ENCODE data around the gene POU2F1.
A peak's percentile ranks its signal among the peaks of the same experiment; 100 is the strongest.

The POU2F1 gene

DNA sequence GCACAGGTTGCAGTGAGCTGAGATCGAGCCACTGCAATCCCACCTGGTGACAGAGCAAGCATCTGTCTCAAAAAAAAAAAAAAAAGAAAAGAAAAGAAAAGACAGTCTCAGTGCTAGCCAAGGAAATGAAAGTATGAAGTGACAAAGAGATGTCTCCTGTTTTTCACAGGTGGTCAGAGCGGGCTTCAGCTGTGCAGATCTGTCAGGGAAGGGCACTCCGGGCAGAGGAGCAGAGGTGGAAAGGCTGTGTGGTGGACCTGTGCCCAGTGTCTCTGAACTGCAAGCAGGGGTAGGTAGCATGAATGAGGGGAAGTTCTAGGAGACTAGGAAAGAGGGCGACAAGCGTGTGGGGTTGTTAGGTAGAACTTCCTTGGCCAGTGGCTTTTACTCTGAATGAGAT, 230.2 kb downstream of the POU2F1 start:
- TF ChIP-seq, protein P1, sequence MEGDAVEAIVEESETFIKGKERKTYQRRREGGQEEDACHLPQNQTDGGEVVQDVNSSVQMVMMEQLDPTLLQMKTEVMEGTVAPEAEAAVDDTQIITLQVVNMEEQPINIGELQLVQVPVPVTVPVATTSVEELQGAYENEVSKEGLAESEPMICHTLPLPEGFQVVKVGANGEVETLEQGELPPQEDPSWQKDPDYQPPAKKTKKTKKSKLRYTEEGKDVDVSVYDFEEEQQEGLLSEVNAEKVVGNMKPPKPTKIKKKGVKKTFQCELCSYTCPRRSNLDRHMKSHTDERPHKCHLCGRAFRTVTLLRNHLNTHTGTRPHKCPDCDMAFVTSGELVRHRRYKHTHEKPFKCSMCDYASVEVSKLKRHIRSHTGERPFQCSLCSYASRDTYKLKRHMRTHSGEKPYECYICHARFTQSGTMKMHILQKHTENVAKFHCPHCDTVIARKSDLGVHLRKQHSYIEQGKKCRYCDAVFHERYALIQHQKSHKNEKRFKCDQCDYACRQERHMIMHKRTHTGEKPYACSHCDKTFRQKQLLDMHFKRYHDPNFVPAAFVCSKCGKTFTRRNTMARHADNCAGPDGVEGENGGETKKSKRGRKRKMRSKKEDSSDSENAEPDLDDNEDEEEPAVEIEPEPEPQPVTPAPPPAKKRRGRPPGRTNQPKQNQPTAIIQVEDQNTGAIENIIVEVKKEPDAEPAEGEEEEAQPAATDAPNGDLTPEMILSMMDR (IDR thresholded peaks at IDR 0.05), result no peak
- peaks cover 21 to 29% of the 10 kb centered on the region in 2 experiments for H3K4me1 ChIP-seq (ENCODE audit: control insufficient read depth in 1 of 2, insufficient read depth in 1 of 2, low read depth in 1 of 2, low read length in 1 of 2)
- H3K4me3 ChIP-seq (ENCODE audit: low read depth in 1 of 2, low read length in 1 of 2), result no peak overlapping the region
- H3K27me3 ChIP-seq, result peaks cover 29% of the 10 kb centered on the region
- H3K9me3 ChIP-seq, result no peaks in the 10 kb centered on the region
- no peaks in the 10 kb centered on the region for H3K36me3 ChIP-seq
- H3K27ac ChIP-seq, result no peak overlapping the region

DNA sequence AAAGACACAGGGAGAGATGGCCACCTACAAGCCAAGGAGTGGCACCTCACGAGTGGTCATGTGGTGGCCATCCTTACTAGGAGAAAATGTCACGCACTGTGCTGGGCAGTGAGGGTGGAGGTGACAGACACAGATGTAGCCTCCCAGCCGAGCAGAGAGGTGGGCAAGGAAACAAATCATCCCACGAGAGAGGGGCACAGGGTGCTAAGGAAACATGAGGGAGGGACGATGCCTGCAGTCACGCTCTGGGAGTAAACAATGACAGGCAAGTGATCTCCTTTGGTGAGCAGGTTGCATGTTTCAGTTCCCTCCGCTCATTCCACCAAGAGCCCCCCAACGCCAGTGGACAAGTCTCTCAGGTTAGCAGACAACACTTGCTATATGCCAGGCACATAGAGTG, 231.8 kb downstream of the POU2F1 start:
- TF ChIP-seq, protein P1 (IDR thresholded peaks at IDR 0.05), result no peak
- no peak overlapping the region for H3K27ac ChIP-seq
- peaks cover 46% of the 10 kb centered on the region for H3K27me3 ChIP-seq
- H3K36me3 ChIP-seq, result no peaks in the 10 kb centered on the region
- peaks cover 18 to 28% of the 10 kb centered on the region in 2 experiments for H3K4me1 ChIP-seq (ENCODE audit: control insufficient read depth in 1 of 2, insufficient read depth in 1 of 2, low read depth in 1 of 2, low read length in 1 of 2)
- H3K4me3 ChIP-seq (ENCODE audit: low read depth in 1 of 2, low read length in 1 of 2), result no peak overlapping the region
- no peaks in the 10 kb centered on the region for H3K9me3 ChIP-seq

DNA sequence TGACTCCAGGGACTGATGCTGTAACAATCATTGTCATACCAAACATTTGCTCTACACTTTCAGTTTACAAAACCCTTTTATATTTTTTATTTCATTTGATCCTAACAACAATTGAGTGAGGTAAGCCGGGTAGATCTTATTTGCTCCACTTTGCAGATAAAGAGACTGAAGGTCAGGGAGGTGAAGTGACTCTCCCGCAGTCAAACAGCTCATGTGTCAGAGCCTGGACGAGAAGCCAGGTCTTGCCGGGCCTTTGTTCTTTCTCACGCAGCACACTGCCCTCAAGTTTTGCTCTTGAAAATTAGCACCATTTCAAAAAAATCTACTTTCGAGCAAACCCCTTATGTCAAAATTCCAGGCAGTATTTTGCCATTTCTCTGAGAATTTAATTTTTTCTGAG, 232.4 kb downstream of the POU2F1 start:
- Histone ChIP-seq H3K36me3 (no peaks in the 10 kb centered on the region), H3K27me3 (peaks cover 52% of the 10 kb centered on the region), H3K9me3 (no peaks in the 10 kb centered on the region), H3K4me3 (ENCODE audit: low read depth in 1 of 2, low read length in 1 of 2) (no peak overlapping the region), H3K4me1 (ENCODE audit: control insufficient read depth in 1 of 2, insufficient read depth in 1 of 2, low read depth in 1 of 2, low read length in 1 of 2) (peaks cover 16 to 21% of the 10 kb centered on the region in 2 experiments), H3K27ac (no peak overlapping the region)
- TF ChIP-seq, protein P1 (IDR thresholded peaks at IDR 0.05), result no peak

DNA sequence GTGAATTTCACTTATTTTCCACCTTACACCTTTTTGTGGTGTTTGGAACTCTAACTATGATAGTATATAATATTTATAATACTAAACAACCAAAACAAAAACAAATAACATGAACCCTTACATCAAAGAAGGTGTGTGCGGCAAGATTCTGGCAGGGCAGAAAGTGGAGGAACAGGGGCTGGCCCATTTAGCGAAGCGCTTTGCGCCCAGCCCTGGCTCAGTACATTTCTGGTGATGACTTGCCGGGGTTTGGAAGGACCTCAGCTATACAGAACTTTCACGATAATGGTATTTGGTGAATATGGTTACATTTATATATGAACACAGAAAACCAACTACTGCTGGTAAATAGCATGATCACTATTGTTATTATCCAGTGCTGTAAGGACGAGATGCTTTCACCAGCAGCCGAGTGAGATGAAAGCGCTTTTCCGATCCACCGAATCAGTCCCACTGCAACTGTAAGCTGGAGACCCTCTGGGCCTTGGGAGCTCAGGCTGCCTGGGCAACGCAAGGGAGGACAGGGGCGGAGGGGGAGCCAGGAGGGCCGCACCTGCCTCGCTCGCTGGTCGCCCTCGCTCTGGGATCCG, 233.7 kb downstream of the POU2F1 start:
- Histone ChIP-seq H3K27ac (no peak overlapping the region), H3K4me1 (ENCODE audit: control insufficient read depth in 1 of 2, insufficient read depth in 1 of 2, low read depth in 1 of 2, low read length in 1 of 2) (peaks cover 16 to 19% of the 10 kb centered on the region in 2 experiments), H3K27me3 (peaks cover 55% of the 10 kb centered on the region), H3K9me3 (no peaks in the 10 kb centered on the region), H3K4me3 (ENCODE audit: low read depth in 1 of 2, low read length in 1 of 2) (peak overlapping the region; percentile 51 to 72), H3K36me3 (no peaks in the 10 kb centered on the region)
- TF ChIP-seq, protein P1 (IDR thresholded peaks at IDR 0.05), result no peak

DNA sequence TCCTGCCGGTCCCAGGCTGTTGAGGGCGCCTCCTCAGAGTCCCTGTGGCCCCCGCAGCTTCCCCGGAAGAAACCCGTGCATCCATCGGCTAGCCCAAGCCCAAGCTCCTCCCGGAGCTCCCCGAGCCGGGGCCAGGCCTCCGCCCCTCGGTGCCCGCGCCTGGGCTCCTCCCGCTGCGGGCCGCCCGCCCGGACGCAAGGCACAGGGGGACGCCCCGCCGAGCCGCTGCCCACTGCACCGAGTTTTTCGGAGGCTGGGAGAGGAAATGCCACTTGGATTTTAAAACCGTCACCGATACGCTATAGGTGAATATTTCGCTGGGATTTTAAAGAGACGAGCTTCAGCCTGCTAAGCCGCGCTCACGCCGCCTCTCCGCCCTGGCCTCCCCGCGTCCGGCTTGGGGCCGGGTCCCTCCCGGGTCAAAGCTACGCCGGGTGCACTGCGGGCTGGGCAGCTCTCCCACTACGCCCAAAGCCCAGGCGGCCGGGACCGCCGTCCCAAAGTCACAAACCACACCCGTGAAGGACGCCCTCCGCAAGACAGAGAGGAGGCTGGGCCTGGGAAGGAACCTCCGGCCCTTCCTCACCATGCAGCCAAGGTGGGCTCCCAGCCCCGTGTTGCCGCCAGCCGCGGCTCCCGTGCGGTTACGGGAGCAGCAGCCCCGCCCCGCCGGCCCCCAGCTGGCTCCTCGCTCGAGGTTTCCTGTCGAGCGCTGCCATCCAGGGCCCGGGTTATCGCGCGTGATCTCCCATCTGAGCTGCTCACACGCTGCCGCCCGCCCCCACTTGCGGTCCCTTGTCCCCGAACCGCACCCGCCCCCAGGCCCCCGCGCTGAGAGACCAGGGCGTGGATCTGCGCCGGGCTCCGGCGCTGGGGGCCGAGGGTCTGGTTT, 234.5 kb downstream of the POU2F1 start:
- H3K4me1 ChIP-seq (ENCODE audit: control insufficient read depth in 1 of 2, insufficient read depth in 1 of 2, low read depth in 1 of 2, low read length in 1 of 2), result peaks cover 16 to 19% of the 10 kb centered on the region in 2 experiments

More for the DNA sequence above, 234.5 kb downstream of the POU2F1 start:
- Histone ChIP-seq H3K27me3 (peaks cover 55% of the 10 kb centered on the region), H3K27ac (no peak overlapping the region), H3K4me3 (ENCODE audit: low read depth in 1 of 2, low read length in 1 of 2) (peak overlapping the region; percentile 51 to 72), H3K36me3 (no peaks in the 10 kb centered on the region), H3K9me3 (no peaks in the 10 kb centered on the region)
- TF ChIP-seq, protein P1 (IDR thresholded peaks at IDR 0.05), result no peak

All from neutrophil (primary cell).